Sciatic nerve (tissue), 2 donors: Measurements from ENCODE around the gene OSBPL1A. TPM values are rescaled to one million over a fixed set of nuclear protein-coding genes. Genes with fewer than 3 reads are reported as not detected.

ENCODE experiments used
- ATAC-seq: fragments of 200-7000 bp; cut with Tn5 transposase; one replicate; pipeline ENCODE4 v1.9.1; 2020; ENCODE audit warnings: mild to moderate bottlenecking, moderate library complexity
- DNase-seq: peaks from one replicate; pipeline ENCODE4 v3.0.0-alpha.2; 2020; ENCODE audit warnings: low spot score
- intact Hi-C: fragments of 100-400 bp; cut with DNase I; formaldehyde crosslinking; loops from one replicate; pipeline ENCODE4 v1.14.2; 2022
- total RNA-seq: library from RNA; stranded (reverse); fragmentation: NEBNext Ultra II Directional; extraction: Animal tissue kit (Norgen Biotek cat#: 25700); gene quantifications from one replicate; pipeline ENCODE4 v1.2.1, GENCODE V29; 2021
- donor health status: DM: no; HTN: no; CAD: no.
- donor health status: DM: no; HTN: no; CAD: no.

OSBPL1A gene
- total RNA-seq, 1 donor from 2014 or later: 117 TPM

DNA sequence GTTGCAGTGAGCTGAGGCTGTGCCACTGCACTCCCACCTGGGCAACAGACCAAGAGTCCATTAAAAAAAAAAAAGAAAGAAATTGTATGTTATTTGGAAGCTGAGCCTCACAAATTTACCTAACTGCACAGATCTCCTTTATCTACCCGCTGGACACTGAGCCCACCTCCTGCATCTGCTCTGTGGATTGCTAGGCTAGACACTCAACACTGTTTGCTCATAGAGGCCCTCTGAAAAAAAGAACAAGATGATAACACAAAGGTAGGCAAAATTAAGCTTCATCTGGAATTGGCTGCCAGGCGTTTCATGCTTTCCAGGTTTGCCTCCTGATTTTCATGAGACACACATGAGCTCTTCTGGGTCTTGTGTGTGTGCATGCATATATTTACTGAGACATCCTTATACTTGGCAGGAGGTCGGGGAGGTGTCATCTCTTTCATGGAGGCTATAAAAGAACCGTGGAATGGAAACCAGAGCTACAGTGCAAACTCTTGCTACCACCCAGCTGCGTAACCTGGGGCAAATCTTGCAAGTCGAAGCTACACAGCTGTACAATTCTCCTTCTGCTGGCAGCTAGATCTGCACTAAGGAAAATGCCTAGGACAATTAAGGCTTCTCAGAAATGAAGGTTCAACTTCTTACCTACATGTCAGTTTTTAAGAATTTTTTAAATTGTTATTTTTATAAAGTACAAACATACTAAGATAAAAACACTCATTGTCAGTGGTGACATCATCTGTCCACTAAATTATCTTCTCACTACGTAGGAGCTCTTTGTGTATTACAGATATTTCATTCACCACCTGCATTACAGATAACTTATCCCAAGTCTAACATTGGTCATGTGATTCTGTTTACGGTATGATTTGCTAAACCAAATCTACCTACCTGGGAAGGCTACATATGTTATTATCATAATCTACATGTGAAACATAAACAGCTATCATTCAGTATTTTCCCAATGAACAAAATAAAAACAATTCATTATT, 195.6 kb downstream of the OSBPL1A start:
- no peak for ATAC-seq
- intact Hi-C loops: no loop called here
- DNase-seq: no peak

GRCh38 chr18:24200494-24201290, 196.9 kb downstream of the OSBPL1A start:
- intact Hi-C loops: no loop called here
- peak; percentile 55 for ATAC-seq

GRCh38 chr18:24199372-24199962, 198.2 kb downstream of the OSBPL1A start:
- no peak for DNase-seq
- no peak for ATAC-seq
- intact Hi-C loops: no loop called here

More at GRCh38 chr18:24200494-24201290, 196.9 kb downstream of the OSBPL1A start:
- no peak for DNase-seq

- ATAC-seq: no peak
These were observed 199.2 kb downstream of the OSBPL1A start for GRCh38 chr18:24198461-24198860.

DNA sequence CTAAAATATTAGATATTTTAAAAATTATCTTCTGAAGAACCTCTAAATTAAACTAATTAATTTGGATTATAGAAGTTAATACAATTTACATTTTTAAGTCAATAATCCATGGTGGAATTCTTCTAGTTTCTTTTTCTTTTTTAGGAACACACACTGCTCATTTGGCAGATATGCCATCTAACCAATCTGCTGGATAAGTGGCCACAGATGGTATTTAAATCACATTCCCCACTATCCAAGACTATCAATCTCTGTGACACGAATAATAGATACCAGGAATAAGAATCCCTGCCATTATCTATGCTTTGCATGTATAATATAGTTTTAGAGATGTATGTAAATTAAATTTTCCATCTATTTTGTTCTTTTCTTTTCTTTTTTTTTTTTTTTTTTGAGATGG, 200.2 kb downstream of the OSBPL1A start:
- DNase-seq (no peak), ATAC-seq (no peak)
- intact Hi-C loops: no loop called here

More at GRCh38 chr18:24198461-24198860, 199.2 kb downstream of the OSBPL1A start:
- DNase-seq: no peak
- intact Hi-C loops: no loop called here

DNA sequence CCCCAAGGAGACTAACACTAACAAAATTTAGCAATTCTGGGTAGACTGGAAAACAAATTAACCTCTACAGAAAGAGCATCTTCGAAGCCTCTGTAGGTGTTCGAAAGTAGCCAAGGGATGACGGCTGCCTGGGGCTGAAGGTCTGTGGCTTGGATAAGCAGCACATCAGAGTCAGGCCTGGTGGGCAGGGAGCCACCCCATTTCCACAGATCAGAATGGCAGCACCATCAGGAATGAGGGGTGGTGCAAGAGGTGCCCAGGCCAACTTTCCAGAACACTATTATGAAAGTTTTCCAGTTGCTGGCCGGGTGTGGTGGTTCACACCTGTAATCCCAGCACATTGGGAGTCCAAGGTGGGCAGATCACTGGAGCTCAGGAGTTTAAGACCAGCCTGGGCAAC, 200.9 kb downstream of the OSBPL1A start:
- intact Hi-C loops: no loop called here
- ATAC-seq (no peak), DNase-seq (no peak)

DNA sequence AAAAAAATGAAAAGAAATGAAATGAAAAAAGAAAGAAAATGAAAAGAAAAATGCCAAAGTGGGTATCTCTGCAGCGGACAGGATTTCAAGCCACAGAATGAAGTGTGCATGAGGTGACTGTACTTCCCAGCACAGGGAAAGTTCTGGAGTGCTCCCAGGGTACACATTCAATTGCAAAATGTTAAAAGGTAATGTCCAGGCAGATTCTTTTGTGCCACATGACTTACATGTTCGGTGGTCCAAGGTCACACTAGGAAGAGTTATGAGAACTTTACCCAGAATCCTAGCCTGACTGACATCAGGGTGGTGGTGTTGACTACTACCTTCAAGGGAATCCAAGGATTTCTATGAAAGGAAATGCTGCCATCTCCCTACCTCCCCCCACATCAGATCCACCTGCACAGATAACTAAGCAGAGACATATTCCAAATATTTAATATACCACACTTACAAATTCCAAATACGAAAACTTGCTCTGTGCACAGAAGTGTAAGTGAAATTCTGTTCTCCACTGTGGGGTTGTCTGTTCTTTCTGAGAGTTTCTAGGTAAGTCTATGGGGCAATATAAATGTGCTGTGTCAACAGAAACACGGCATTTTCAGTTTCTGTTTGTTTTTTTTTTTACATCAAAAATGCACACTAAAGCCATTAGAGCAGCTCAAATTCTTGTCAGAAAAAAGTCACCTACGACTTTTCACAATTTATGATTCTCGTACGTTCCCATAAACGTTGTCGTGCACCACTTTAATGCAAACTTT, 202.1 kb downstream of the OSBPL1A start:
- no peak for DNase-seq
- intact Hi-C loops: no loop called here
- ATAC-seq: no peak

DNA sequence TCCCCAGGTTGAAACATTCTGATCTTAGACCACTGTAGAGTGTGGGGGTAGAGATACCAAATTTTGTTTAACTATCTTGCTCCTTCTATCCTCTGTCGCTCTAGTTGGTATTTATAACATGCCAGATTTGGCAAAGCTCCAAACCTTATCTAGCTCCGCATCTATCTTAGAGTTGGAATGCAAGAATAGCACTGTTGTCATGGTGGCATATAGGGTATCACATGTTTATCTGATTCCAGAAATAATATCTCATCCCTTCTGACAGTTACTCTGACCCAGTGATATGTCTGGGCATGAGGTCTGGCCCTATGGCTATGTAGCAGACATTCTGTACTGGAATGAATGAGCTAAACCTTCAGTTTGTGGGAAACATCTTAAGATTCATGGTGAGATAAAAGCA, 207.0 kb downstream of the OSBPL1A start:
- intact Hi-C loops: no loop called here
- ATAC-seq (no peak), DNase-seq (no peak)

- intact Hi-C loops: no loop called here
- ATAC-seq (peak; percentile 18), DNase-seq (no peak)
These were observed 207.8 kb downstream of the OSBPL1A start for GRCh38 chr18:24189664-24190346.

DNA sequence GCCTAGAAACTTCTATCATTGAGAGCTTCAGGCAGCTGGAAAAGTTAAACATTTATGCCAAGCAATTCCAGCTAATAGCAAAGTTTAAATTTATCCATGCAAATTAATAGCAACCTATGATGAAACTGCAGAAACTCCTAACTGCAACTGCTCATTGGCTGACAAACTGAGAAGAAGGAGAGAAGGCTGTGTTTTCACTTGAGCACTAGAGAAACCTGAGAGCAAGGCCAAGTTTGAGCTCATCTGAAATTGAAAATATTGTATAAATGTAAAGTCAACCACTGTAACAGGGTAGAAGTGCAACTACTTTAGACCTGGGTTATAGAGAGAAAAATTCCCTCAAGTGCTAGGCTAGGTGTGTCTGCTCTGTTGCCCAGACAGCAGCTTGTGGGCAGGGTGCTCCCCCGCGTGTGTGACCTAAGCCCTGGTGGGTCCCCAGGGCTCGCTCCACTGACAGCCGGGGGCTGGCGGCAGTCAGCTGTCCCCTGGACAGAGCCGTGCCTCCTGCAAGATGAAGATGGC, 208.6 kb downstream of the OSBPL1A start:
- intact Hi-C loops: no loop called here
- peak; percentile 59 for ATAC-seq
- no peak for DNase-seq

DNA sequence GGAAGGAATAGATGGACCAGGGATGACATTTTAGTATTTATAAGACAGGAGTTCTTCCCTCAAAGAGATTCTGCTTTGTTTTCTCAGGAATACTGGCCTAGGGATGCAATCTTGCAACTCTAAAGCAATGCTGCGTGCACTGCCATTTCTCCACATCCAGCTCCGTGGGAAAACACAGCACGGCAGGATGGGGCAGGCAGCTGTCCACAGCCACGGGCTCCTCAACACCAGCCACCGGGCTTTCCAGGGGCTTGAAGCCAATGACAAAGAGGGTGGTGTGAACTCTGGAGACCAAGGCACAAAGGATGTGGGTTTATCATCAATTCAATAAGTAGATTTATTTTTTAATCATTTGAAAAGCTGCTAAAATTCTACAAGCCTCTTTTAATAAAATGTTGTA, 209.5 kb downstream of the OSBPL1A start:
- intact Hi-C loops: no loop called here
- ATAC-seq: no peak

DNA sequence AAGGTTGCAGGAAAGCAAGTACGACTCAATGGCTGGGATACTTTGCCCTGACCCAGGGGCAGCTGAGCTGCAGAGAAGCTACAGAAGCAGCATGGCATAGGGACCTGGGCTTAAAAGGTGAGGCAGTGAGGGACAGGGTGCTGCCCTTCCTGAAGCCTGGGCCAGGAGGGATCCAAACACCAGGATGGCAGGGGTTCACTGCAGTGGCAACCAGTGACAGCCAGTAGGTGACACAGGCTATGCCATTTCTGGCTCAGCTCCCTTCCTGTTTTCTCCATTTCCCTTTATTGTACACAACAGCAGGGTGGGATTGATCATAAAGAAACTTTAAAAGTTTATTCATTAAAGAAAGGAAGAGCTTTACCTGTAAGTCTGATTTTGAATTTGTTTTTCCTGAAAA, 209.9 kb downstream of the OSBPL1A start:
- intact Hi-C loops: no loop called here
- no peak for ATAC-seq
- no peak for DNase-seq

More for the DNA sequence above, 209.5 kb downstream of the OSBPL1A start:
- DNase-seq: no peak

DNA sequence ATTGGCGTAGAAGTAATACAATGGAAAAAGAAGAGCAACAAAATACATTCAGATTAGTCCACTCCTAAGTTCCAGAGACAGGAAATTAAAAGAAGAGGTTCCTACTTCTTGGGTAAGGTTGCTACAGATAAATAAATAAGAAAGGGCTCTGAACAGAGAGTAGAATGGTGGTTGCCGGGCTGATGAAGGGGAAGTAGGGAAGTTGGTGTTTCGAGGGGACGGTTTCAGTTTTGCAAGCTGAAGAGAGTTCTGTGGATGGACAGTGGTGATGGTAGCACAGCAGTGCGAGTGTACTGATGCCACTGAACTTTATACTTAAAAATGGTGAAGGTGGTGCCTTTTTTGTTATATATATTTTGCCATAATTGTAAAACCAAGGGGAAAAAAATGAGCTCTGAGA, 210.6 kb downstream of the OSBPL1A start:
- DNase-seq: no peak
- peak; percentile 39 for ATAC-seq
- intact Hi-C loops: no loop called here

- DNase-seq (no peak), ATAC-seq (no peak)
- intact Hi-C loops: no loop called here
These were observed 211.8 kb downstream of the OSBPL1A start for GRCh38 chr18:24185805-24186204.

- no peak for ATAC-seq
- intact Hi-C loops: no loop called here
- no peak for DNase-seq
These were observed 215.8 kb downstream of the OSBPL1A start for GRCh38 chr18:24181806-24182205.

DNA sequence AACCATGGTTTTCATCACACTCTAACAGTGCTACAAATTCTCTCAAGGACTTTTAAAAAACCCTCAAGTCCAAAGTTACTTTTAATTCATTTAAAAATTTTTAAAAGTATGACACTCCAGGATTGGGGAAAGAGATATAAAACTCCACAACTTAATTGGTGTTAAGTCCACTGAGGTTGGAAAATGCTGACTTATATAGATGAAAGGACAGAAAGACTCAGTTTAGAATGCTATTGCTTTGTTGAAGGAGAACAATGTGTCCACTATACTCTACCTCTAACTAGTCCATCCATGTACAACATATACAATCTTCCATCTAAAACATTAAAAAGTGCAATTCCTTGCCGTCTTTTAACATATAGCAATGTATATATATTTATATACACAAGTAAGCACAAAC, 217.6 kb downstream of the OSBPL1A start:
- ATAC-seq (no peak), DNase-seq (no peak)
- intact Hi-C loops: no loop called here

GRCh38 chr18:24177499-24178133, 220.0 kb downstream of the OSBPL1A start:
- DNase-seq: no peak
- intact Hi-C loops: no loop called here
- ATAC-seq: no peak
